H9 (cell line): ENCODE measurements around the gene POLDIP3. TPM values are rescaled to one million over a fixed set of nuclear protein-coding genes. Genes with fewer than 3 reads are reported as not detected.

Experiments used
- DNase-seq: peaks from one replicate; pipeline ENCODE4 v3.0.0-alpha.2; 2017
- H2AFZ ChIP-seq: one replicate; pipeline ENCODE4 v1.6.1; 2013; ENCODE audit warnings: mild to moderate bottlenecking, low read length, control low read depth, moderate library complexity
- H2AK5ac ChIP-seq: 2 replicates; pipeline ENCODE4 v1.6.1; 2013; ENCODE audit warnings: low read length, control low read depth, mixed read lengths; ENCODE audit not compliant: insufficient read length
- H2BK120ac ChIP-seq: one replicate; pipeline ENCODE4 v1.6.1; 2013; ENCODE audit warnings: low read depth, mild to moderate bottlenecking, low read length, control low read depth, inconsistent platforms; ENCODE audit not compliant: poor library complexity, severe bottlenecking
- H2BK12ac ChIP-seq: 2 replicates; pipeline ENCODE4 v1.6.1; 2013; ENCODE audit warnings: low read length, control low read depth, mixed read lengths, low read depth; ENCODE audit not compliant: insufficient read length
- H2BK15ac ChIP-seq: 2 replicates; pipeline ENCODE4 v1.6.1; 2013; ENCODE audit warnings: low read depth, low read length, control low read depth
- H2BK20ac ChIP-seq: one replicate; pipeline ENCODE4 v1.6.1; 2013; ENCODE audit warnings: low read depth, mild to moderate bottlenecking, low read length, control low read depth, inconsistent platforms; ENCODE audit not compliant: poor library complexity, severe bottlenecking
- H2BK5ac ChIP-seq: 2 replicates; pipeline ENCODE4 v1.6.1; 2013; ENCODE audit warnings: low read length, control low read depth, mixed read lengths; ENCODE audit not compliant: insufficient read length
- H3K14ac ChIP-seq: 2 replicates; pipeline ENCODE4 v1.6.1; 2013; ENCODE audit warnings: low read length, control low read depth; ENCODE audit not compliant: insufficient read depth
- H3K18ac ChIP-seq: 2 replicates; pipeline ENCODE4 v1.6.1; 2013; ENCODE audit warnings: low read depth, mild to moderate bottlenecking, mixed read lengths, low read length, control low read depth; ENCODE audit not compliant: insufficient read length
- H3K23ac ChIP-seq: 2 replicates; pipeline ENCODE4 v1.6.1; 2013; ENCODE audit warnings: low read length, control low read depth, mixed read lengths, low read depth; ENCODE audit not compliant: insufficient read length
- H3K23me2 ChIP-seq: 2 replicates; pipeline ENCODE4 v1.6.1; 2013; ENCODE audit warnings: low read depth, mild to moderate bottlenecking, mixed read lengths, low read length, control low read depth; ENCODE audit not compliant: insufficient read length, poor library complexity, severe bottlenecking
- H3K27ac ChIP-seq: 2 replicates; pipeline ENCODE4 v1.5.1; 2013; ENCODE audit warnings: low read length, control low read depth, mixed read lengths, low read depth; ENCODE audit not compliant: insufficient read length
- H3K27me3 ChIP-seq: 2 replicates; pipeline ENCODE4 v1.6.1; 2013; ENCODE audit warnings: low read length, control low read depth, inconsistent platforms; ENCODE audit not compliant: insufficient read depth
- H3K4ac ChIP-seq: 2 replicates; pipeline ENCODE4 v1.6.1; 2013; ENCODE audit warnings: low read depth, mild to moderate bottlenecking, control low read depth, inconsistent platforms, low read length, moderate library complexity
- H3K4me1 ChIP-seq: 2 replicates; pipeline ENCODE4 v1.6.1; 2013; ENCODE audit warnings: low read length, control low read depth, inconsistent platforms; ENCODE audit not compliant: insufficient read depth
- H3K4me2 ChIP-seq: 2 replicates; pipeline ENCODE4 v1.6.1; 2013; ENCODE audit warnings: low read length, control low read depth, mixed read lengths; ENCODE audit not compliant: insufficient read length, insufficient read depth
- H3K56ac ChIP-seq: 2 replicates; pipeline ENCODE4 v1.6.1; 2013; ENCODE audit warnings: low read depth, mild to moderate bottlenecking, mixed read lengths, low read length, control low read depth; ENCODE audit not compliant: insufficient read length
- H3K79me1 ChIP-seq: 2 replicates; pipeline ENCODE4 v1.6.1; 2013; ENCODE audit warnings: low read depth, mild to moderate bottlenecking, moderate library complexity, low read length, control low read depth, inconsistent platforms; ENCODE audit not compliant: insufficient read depth, poor library complexity, severe bottlenecking
- H3K79me2 ChIP-seq: 2 replicates; pipeline ENCODE4 v1.6.1; 2013; ENCODE audit warnings: low read length, control low read depth, inconsistent platforms; ENCODE audit not compliant: insufficient read depth
- H3K9ac ChIP-seq: 2 replicates; pipeline ENCODE4 v1.6.1; 2013; ENCODE audit warnings: low read length, control low read depth, mixed read lengths; ENCODE audit not compliant: insufficient read length; ENCODE audit errors: extremely low read depth
- H3K9me3 ChIP-seq: one replicate; pipeline ENCODE4 v1.6.1; 2013; ENCODE audit warnings: low read depth, low read length, inconsistent platforms; ENCODE audit not compliant: control insufficient read depth
- H3T11ph ChIP-seq: one replicate; pipeline ENCODE4 v1.6.1; 2013; ENCODE audit warnings: mild to moderate bottlenecking, low read length, control low read depth, inconsistent platforms
- H4K20me1 ChIP-seq: one replicate; pipeline ENCODE4 v1.6.1; 2013; ENCODE audit not compliant: control insufficient read depth, insufficient read length, insufficient read depth
- H4K5ac ChIP-seq: 2 replicates; pipeline ENCODE4 v1.6.1; 2013; ENCODE audit warnings: low read depth, mild to moderate bottlenecking, mixed read lengths, low read length, control low read depth; ENCODE audit not compliant: insufficient read length
- H4K8ac ChIP-seq: replicated peaks from 2 replicates; pipeline ENCODE4 v1.6.1; 2013; ENCODE audit warnings: low read length, control low read depth, mixed read lengths, low read depth; ENCODE audit not compliant: insufficient read length
- H4K91ac ChIP-seq: 2 replicates; pipeline ENCODE4 v1.6.1; 2013; ENCODE audit warnings: low read depth, mild to moderate bottlenecking, moderate library complexity, mixed read lengths, low read length, control low read depth; ENCODE audit not compliant: insufficient read length
- H3K27ac Mint-ChIP-seq, 3 experiments: 2 replicates in 2 of 3; 3 replicates in 1 of 3; pipeline ENCODE4 v1.8.0; 2020 to 2021; ENCODE audit warnings: mixed read lengths in 3 of 3, mild to moderate bottlenecking in 1 of 3, moderate library complexity in 1 of 3
- H3K27me3 Mint-ChIP-seq: 2 replicates; pipeline ENCODE4 v1.8.0; 2021; ENCODE audit warnings: low read depth, mild to moderate bottlenecking, moderate library complexity, mixed read lengths
- H3K36me3 Mint-ChIP-seq, 3 experiments: 2 replicates in 2 of 3; 3 replicates in 1 of 3; pipeline ENCODE4 v1.8.0; 2020 to 2021; ENCODE audit warnings: low read depth in 3 of 3, mixed read lengths in 3 of 3; ENCODE audit not compliant: insufficient read depth in 1 of 3
- H3K4me1 Mint-ChIP-seq, 2 experiments: 2 replicates each; pipeline ENCODE4 v1.8.0; 2020; ENCODE audit warnings: mixed read lengths in 2 of 2
- H3K4me3 Mint-ChIP-seq, 2 experiments: 2 replicates in 1 of 2; 3 replicates in 1 of 2; pipeline ENCODE4 v1.8.0; 2020 to 2021; ENCODE audit warnings: mild to moderate bottlenecking in 2 of 2, mixed read lengths in 2 of 2, moderate library complexity in 1 of 2
- H3K9me3 Mint-ChIP-seq, 2 experiments: 2 replicates in 1 of 2; 3 replicates in 1 of 2; pipeline ENCODE4 v1.8.0; 2020; ENCODE audit warnings: mild to moderate bottlenecking in 2 of 2, mixed read lengths in 2 of 2, moderate library complexity in 1 of 2
- CTCF ChIP-seq: fragments of 200-600 bp; sonication (generic); conservative IDR thresholded peaks from 3 replicates; pipeline ENCODE4 v1.8.0; 2021; ENCODE audit warnings: antibody characterized with exemption, mild to moderate bottlenecking
- WGBS: extraction: QIAGEN DNeasy Blood & Tissue Kit; methylation state at CpG from one replicate; pipeline ENCODE4 v1.1.7; 2013; ENCODE audit warnings: missing lambda C conversion rate, low lambda C conversion rate, mixed read lengths; ENCODE audit not compliant: insufficient read length; ENCODE audit errors: extremely low coverage; 5-methylcytosine and 5-hydroxymethylcytosine counted together
- total RNA-seq: library from RNA; stranded (reverse); gene quantifications from 2 replicates; pipeline ENCODE4 v1.2.1, GENCODE V29; 2021

Gene POLDIP3
- total RNA-seq, 1 experiment from 2014 or later = 90.8 TPM

- H3K9ac ChIP-seq = no peak overlapping the region
- no peak overlapping the region for H2AFZ ChIP-seq
- no peak overlapping the region for H3K4me2 ChIP-seq
- no peak overlapping the region for H3T11ph ChIP-seq
- no peak overlapping the region for H3K27ac ChIP-seq
- no peaks in the 10 kb centered on the region for H3K23me2 ChIP-seq
- H2AK5ac ChIP-seq = no peak overlapping the region
- H3K4me1 ChIP-seq = no peaks in the 10 kb centered on the region
- no peak overlapping the region for H2BK20ac ChIP-seq
- Mint-ChIP-seq H3K4me1 (peaks cover 8 to 11% of the 10 kb centered on the region in 2 experiments), H3K36me3 (peaks cover 38 to 74% (median 59%) of the 10 kb centered on the region in 3 experiments), H3K27me3 (no peaks in the 10 kb centered on the region), H3K4me3 (peak overlapping the region in 1 of 2 experiments; percentile 43; a peak in 2 of 5 replicates), H3K9me3 (no peaks in the 10 kb centered on the region; a peak in 1 of 5 replicates), H3K27ac (0 out of 7 replicates have a peak overlapping the region, but pooled peaks of 1 of the 3 experiments have one; percentile 39)
- H2BK5ac ChIP-seq = no peak overlapping the region
- H3K79me2 ChIP-seq = no peaks in the 10 kb centered on the region; the same call in 1 of the 2 replicates
- H3K4ac ChIP-seq = no peak overlapping the region
- no peak overlapping the region for H4K5ac ChIP-seq
- H3K18ac ChIP-seq = no peak overlapping the region
- H4K20me1 ChIP-seq = no peaks in the 10 kb centered on the region
- H3K27me3 ChIP-seq = no peaks in the 10 kb centered on the region
- H3K23ac ChIP-seq = no peak overlapping the region
- no peak overlapping the region for H4K8ac ChIP-seq
- H3K9me3 ChIP-seq = no peaks in the 10 kb centered on the region
- no CpG with 5 or more reads among the region's 4 CpGs for WGBS
- H3K56ac ChIP-seq = no peak overlapping the region
- H4K91ac ChIP-seq = no peak overlapping the region
- H2BK15ac ChIP-seq = no peak overlapping the region
- no peaks in the 10 kb centered on the region for H3K79me1 ChIP-seq
- no peak overlapping the region for H2BK120ac ChIP-seq
- DNase-seq = no peak
- no peak overlapping the region for H2BK12ac ChIP-seq
- no peak overlapping the region for H3K14ac ChIP-seq
- TF ChIP-seq CTCF = no peak
Measured at GRCh38 chr22:42584364-42584940, 30.2 kb downstream of the POLDIP3 start.
